HFFc6 (cell line): ENCODE measurements around the gene AAR2. TPM values are rescaled to one million over a fixed set of nuclear protein-coding genes. Genes with fewer than 3 reads are reported as not detected.
A peak's percentile ranks its signal among the peaks of the same experiment; 100 is the strongest.

Source experiments
- DNase-seq: peaks from one replicate; pipeline ENCODE4 v3.0.0-alpha.2; 2018
- H3K27ac Mint-ChIP-seq: 2 replicates; pipeline ENCODE4 v1.8.0; 2020; ENCODE audit warnings: mild to moderate bottlenecking, mixed read lengths
- H3K27me3 Mint-ChIP-seq: 2 replicates; pipeline ENCODE4 v1.8.0; 2021; ENCODE audit warnings: mild to moderate bottlenecking, moderate library complexity, mixed read lengths; ENCODE audit not compliant: insufficient read depth
- H3K36me3 Mint-ChIP-seq: 2 replicates; pipeline ENCODE4 v1.8.0; 2021; ENCODE audit warnings: low read depth, mixed read lengths
- H3K4me1 Mint-ChIP-seq: 2 replicates; pipeline ENCODE4 v1.8.0; 2020; ENCODE audit warnings: low read depth, mixed read lengths
- H3K4me3 Mint-ChIP-seq: 2 replicates; pipeline ENCODE4 v1.8.0; 2020; ENCODE audit warnings: mild to moderate bottlenecking, moderate library complexity, mixed read lengths
- H3K9me3 Mint-ChIP-seq: 2 replicates; pipeline ENCODE4 v1.8.0; 2020; ENCODE audit warnings: mild to moderate bottlenecking, mixed read lengths
- total RNA-seq, 6 experiments: library from RNA; stranded (reverse); fragmentation: NEBNext Ultra II Directional; extraction: Animal tissue kit (Norgen Biotek cat#: 25700); gene quantifications; 2 replicates in 1 of 6; 3 replicates in 5 of 6; pipeline ENCODE4 v1.2.3, GENCODE V29; 2021
- TF ChIP-seq, protein P1 (sequence below): fragments of 200-600 bp; sonication (generic); IDR thresholded peaks from 2 replicates; pipeline ENCODE4 v1.5.0; 2021; ENCODE audit warnings: antibody characterized with exemption, mild to moderate bottlenecking

The AAR2 gene
- total RNA-seq, 6 experiments from 2014 or later = 20.4 to 25.9 (median 23.7) TPM

GRCh38 chr20:36217226-36217625, 19.1 kb upstream of the AAR2 start:
- Mint-ChIP-seq H3K9me3 (no peaks in the 10 kb centered on the region), H3K36me3 (no peaks in the 10 kb centered on the region), H3K4me1 (no peaks in the 10 kb centered on the region), H3K27ac (no peak overlapping the region), H3K4me3 (no peak overlapping the region), H3K27me3 (no peaks in the 10 kb centered on the region; the same call in 1 of the 2 replicates)
- no peak for DNase-seq
- TF ChIP-seq, protein P1, sequence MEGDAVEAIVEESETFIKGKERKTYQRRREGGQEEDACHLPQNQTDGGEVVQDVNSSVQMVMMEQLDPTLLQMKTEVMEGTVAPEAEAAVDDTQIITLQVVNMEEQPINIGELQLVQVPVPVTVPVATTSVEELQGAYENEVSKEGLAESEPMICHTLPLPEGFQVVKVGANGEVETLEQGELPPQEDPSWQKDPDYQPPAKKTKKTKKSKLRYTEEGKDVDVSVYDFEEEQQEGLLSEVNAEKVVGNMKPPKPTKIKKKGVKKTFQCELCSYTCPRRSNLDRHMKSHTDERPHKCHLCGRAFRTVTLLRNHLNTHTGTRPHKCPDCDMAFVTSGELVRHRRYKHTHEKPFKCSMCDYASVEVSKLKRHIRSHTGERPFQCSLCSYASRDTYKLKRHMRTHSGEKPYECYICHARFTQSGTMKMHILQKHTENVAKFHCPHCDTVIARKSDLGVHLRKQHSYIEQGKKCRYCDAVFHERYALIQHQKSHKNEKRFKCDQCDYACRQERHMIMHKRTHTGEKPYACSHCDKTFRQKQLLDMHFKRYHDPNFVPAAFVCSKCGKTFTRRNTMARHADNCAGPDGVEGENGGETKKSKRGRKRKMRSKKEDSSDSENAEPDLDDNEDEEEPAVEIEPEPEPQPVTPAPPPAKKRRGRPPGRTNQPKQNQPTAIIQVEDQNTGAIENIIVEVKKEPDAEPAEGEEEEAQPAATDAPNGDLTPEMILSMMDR = peak; percentile 51

DNA sequence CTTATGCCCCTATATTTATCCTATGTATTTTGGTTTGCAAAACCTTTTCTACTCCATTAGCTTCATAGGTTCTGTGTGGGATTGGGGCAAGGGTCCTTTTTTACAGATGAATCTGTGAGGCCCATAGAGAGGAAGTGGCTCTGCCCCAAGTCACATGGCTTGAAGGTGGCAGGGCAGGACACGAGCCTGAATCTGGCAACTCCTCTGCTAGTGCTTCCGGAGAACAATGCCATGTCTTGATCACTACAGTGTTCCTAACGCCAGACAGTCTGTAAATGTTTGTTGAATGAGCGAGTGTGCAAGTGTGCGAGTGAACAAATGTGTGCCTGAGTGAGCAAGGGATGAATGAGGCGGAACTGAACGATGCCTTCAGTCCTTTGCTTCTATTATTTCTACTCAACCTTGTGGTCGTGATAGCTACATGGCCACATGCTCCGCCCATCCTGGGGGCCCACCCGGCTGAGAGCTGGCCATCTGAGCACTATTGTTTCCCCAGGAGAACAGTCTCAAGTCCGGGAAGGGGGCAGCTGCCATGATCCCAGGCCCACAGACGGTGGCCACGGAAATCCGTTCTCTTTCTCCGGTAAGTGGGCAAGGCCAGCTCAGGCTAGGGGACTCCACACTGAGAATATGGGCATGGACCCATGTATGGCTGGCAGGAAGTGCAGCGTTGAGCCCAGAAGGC, 17.8 kb upstream of the AAR2 start:
- no peaks in the 10 kb centered on the region; the same call in 1 of the 2 replicates for H3K27me3 Mint-ChIP-seq
- H3K9me3 Mint-ChIP-seq = no peaks in the 10 kb centered on the region
- no peak overlapping the region for H3K4me3 Mint-ChIP-seq
- no peaks in the 10 kb centered on the region for H3K36me3 Mint-ChIP-seq
- no peak overlapping the region for H3K27ac Mint-ChIP-seq
- DNase-seq = no peak
- H3K4me1 Mint-ChIP-seq = no peaks in the 10 kb centered on the region
- TF ChIP-seq, protein P1 = no peak

DNA sequence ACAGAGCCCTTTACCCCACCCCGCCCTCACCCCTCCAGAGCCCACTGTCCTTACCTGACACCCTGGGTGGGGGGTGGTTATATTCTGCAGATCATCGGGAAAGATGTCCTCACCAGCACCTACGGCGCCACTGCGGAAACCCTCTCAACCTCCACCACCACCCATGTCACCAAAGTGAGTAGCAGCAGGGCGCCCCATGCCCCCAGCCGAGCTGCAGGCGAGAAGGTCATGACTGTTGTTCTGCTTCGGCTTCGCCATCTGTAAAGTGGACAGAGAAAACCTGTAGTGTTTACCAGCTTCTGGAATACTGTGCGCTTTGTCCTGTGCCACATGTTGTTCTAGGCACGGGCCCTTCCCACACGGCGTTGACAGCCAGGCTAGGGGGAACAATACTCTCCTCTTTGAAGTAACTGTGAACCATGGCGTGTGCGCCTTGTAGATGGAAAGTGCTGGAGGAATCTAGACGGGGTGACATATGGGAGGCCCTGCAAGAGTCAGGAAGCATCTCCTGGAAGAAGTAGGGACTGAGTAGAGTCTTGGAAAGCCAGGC, 16.5 kb upstream of the AAR2 start:
- DNase-seq = no peak
- Mint-ChIP-seq H3K9me3 (no peaks in the 10 kb centered on the region), H3K4me1 (no peaks in the 10 kb centered on the region), H3K4me3 (no peak overlapping the region), H3K36me3 (no peaks in the 10 kb centered on the region), H3K27ac (no peak overlapping the region), H3K27me3 (no peaks in the 10 kb centered on the region; the same call in 1 of the 2 replicates)
- TF ChIP-seq, protein P1 = no peak

- Mint-ChIP-seq H3K4me1 (no peaks in the 10 kb centered on the region), H3K27me3 (peaks cover 2% of the 10 kb centered on the region; the same call in 1 of the 2 replicates), H3K9me3 (no peaks in the 10 kb centered on the region), H3K36me3 (no peaks in the 10 kb centered on the region), H3K4me3 (no peak overlapping the region), H3K27ac (no peak overlapping the region)
- TF ChIP-seq, protein P1 = no peak
- no peak for DNase-seq
These were observed 10.6 kb upstream of the AAR2 start for GRCh38 chr20:36225666-36226065.

GRCh38 chr20:36228770-36229169, 7.5 kb upstream of the AAR2 start:
- Mint-ChIP-seq H3K27me3 (peaks cover 5% of the 10 kb centered on the region), H3K4me1 (no peaks in the 10 kb centered on the region), H3K36me3 (no peaks in the 10 kb centered on the region), H3K4me3 (no peak overlapping the region), H3K27ac (no peak overlapping the region), H3K9me3 (no peaks in the 10 kb centered on the region)
- TF ChIP-seq, protein P1 = no peak
- DNase-seq = no peak
